ENCODE measurements around the gene CLDN14. TPM values are rescaled to one million over a fixed set of nuclear protein-coding genes. Genes with fewer than 3 reads are reported as not detected.
"Not testable (repeated sequence)": the region's sequence is repeated elsewhere in the genome, so short reads cannot be mapped to it uniquely, and the experiment has no call there.

CLDN14 gene
- total RNA-seq, 1 donor from 2014 or later = 0.66 TPM

- no peak for DNase-seq (ENCODE audit: low read depth, low spot score)
Observed at GRCh38 chr21:36502365-36502764, 22.4 kb upstream of the CLDN14 start.

- DNase-seq (ENCODE audit: low read depth, low spot score) = no peak
Observed at GRCh38 chr21:36501589-36501892, 21.6 kb upstream of the CLDN14 start.

GRCh38 chr21:36499578-36500471 lies 19.9 kb upstream of the CLDN14 start:
- no peak for DNase-seq (ENCODE audit: low read depth, low spot score)

- DNase-seq (ENCODE audit: low read depth, low spot score) = no peak
Observed at GRCh38 chr21:36494557-36494956, 14.6 kb upstream of the CLDN14 start.

GRCh38 chr21:36491209-36491910 lies 11.4 kb upstream of the CLDN14 start:
- no peak for DNase-seq (ENCODE audit: low read depth, low spot score)

GRCh38 chr21:36489776-36490165 lies 9.8 kb upstream of the CLDN14 start:
- no peak for DNase-seq (ENCODE audit: low read depth, low spot score)

- DNase-seq (ENCODE audit: low read depth, low spot score) = no peak
Observed at GRCh38 chr21:36489103-36489775, 9.3 kb upstream of the CLDN14 start.

- peak; percentile 45 for DNase-seq (ENCODE audit: low read depth, low spot score)
Observed at GRCh38 chr21:36487641-36488307, 7.9 kb upstream of the CLDN14 start.

- DNase-seq (ENCODE audit: low read depth, low spot score) = no peak
Observed at GRCh38 chr21:36486246-36486645, 6.3 kb upstream of the CLDN14 start.

- DNase-seq (ENCODE audit: low read depth, low spot score) = no peak
Observed at GRCh38 chr21:36485476-36485875, 5.6 kb upstream of the CLDN14 start.

GRCh38 chr21:36483095-36483494 lies 3.2 kb upstream of the CLDN14 start:
- DNase-seq (ENCODE audit: low read depth, low spot score) = no peak

- DNase-seq (ENCODE audit: low read depth, low spot score) = no peak
Observed at GRCh38 chr21:36482673-36483072, 2.8 kb upstream of the CLDN14 start.

GRCh38 chr21:36482181-36482580 lies 2.3 kb upstream of the CLDN14 start:
- DNase-seq (ENCODE audit: low read depth, low spot score) = no peak

- no peak for DNase-seq (ENCODE audit: low read depth, low spot score)
Observed at GRCh38 chr21:36481639-36482038, 1.7 kb upstream of the CLDN14 start.

- no peak for DNase-seq (ENCODE audit: low read depth, low spot score)
Observed at GRCh38 chr21:36480618-36481017, 696 bp upstream of the CLDN14 start.

GRCh38 chr21:36478941-36479340 lies 981 bp downstream of the CLDN14 start:
- DNase-seq (ENCODE audit: low read depth, low spot score) = no peak

- DNase-seq (ENCODE audit: low read depth, low spot score) = peak; percentile 58
Observed at GRCh38 chr21:36478207-36478701, 1.7 kb downstream of the CLDN14 start.

GRCh38 chr21:36477559-36477958 lies 2.4 kb downstream of the CLDN14 start:
- DNase-seq (ENCODE audit: low read depth, low spot score) = no peak

GRCh38 chr21:36477001-36477400 lies 2.9 kb downstream of the CLDN14 start:
- DNase-seq (ENCODE audit: low read depth, low spot score) = no peak

- DNase-seq (ENCODE audit: low read depth, low spot score) = not testable (repeated sequence)
Observed at GRCh38 chr21:36476541-36476940, 3.4 kb downstream of the CLDN14 start.

GRCh38 chr21:36474591-36474990 lies 5.3 kb downstream of the CLDN14 start:
- no peak for DNase-seq (ENCODE audit: low read depth, low spot score)

- no peak for DNase-seq (ENCODE audit: low read depth, low spot score)
Observed at GRCh38 chr21:36473203-36473602, 6.7 kb downstream of the CLDN14 start.
